GM21576 (cell line): ENCODE measurements around the gene ZYG11A.

ENCODE experiments used
- ATAC-seq: cut with Tn5 transposase; IDR thresholded peaks from one replicate; pipeline ENCODE4 v1.9.1; 2021; ENCODE audit warnings: mild to moderate bottlenecking, moderate library complexity; ENCODE audit not compliant: unreplicated experiment

Gene ZYG11A

GRCh38 chr1:52876843-52877242 is 34.3 kb downstream of the ZYG11A start:
- no peak for ATAC-seq

GRCh38 chr1:52877554-52877953 is 35.0 kb downstream of the ZYG11A start:
- ATAC-seq: no peak

- no peak for ATAC-seq
Observed at GRCh38 chr1:52880206-52880605, 37.6 kb downstream of the ZYG11A start.

- no peak for ATAC-seq
Observed at GRCh38 chr1:52887483-52887882, 44.9 kb downstream of the ZYG11A start.

GRCh38 chr1:52892424-52893215 is 50.1 kb downstream of the ZYG11A start:
- no peak for ATAC-seq

GRCh38 chr1:52899445-52899894 is 56.9 kb downstream of the ZYG11A start:
- ATAC-seq: no peak

- ATAC-seq: no peak
Observed at GRCh38 chr1:52900402-52900801, 57.8 kb downstream of the ZYG11A start.

GRCh38 chr1:52901384-52901783 is 58.8 kb downstream of the ZYG11A start:
- no peak for ATAC-seq

GRCh38 chr1:52904208-52904926 is 61.8 kb downstream of the ZYG11A start:
- no peak for ATAC-seq

GRCh38 chr1:52904927-52905698 is 62.6 kb downstream of the ZYG11A start:
- ATAC-seq: no peak

GRCh38 chr1:52906135-52906603 is 63.6 kb downstream of the ZYG11A start:
- no peak for ATAC-seq

GRCh38 chr1:52907068-52907811 is 64.7 kb downstream of the ZYG11A start:
- ATAC-seq: no peak

- ATAC-seq: no peak
Observed at GRCh38 chr1:52907812-52908153, 65.2 kb downstream of the ZYG11A start.

GRCh38 chr1:52911541-52911940 is 69.0 kb downstream of the ZYG11A start:
- no peak for ATAC-seq

- ATAC-seq: no peak
Observed at GRCh38 chr1:52913014-52913413, 70.5 kb downstream of the ZYG11A start.

GRCh38 chr1:52913537-52913936 is 71.0 kb downstream of the ZYG11A start:
- ATAC-seq: no peak

GRCh38 chr1:52914463-52914862 is 71.9 kb downstream of the ZYG11A start:
- ATAC-seq: no peak

- no peak for ATAC-seq
Observed at GRCh38 chr1:52915211-52915854, 72.8 kb downstream of the ZYG11A start.

GRCh38 chr1:52915855-52916220 is 73.3 kb downstream of the ZYG11A start:
- no peak for ATAC-seq

GRCh38 chr1:52916241-52916975 is 73.8 kb downstream of the ZYG11A start:
- ATAC-seq: no peak
